HepG2 (cell line): ENCODE measurements around the gene LIPE. TPM values are rescaled to one million over a fixed set of nuclear protein-coding genes. Genes with fewer than 3 reads are reported as not detected.

Source experiments
- BRCA1 ChIP-seq: sonication (generic); formaldehyde crosslinking; IDR thresholded peaks from 2 replicates; pipeline ENCODE4 v1.4.0; 2020; ENCODE audit warnings: missing genetic modification reagents
- CEBPZ ChIP-seq: IDR thresholded peaks from 2 replicates; pipeline ENCODE4 v1.6.1; 2012; ENCODE audit warnings: low read length, improper control_type of control experiment
- FOXC1 ChIP-seq: sonication (generic); formaldehyde crosslinking; IDR thresholded peaks from 2 replicates; pipeline ENCODE4 v1.8.0; 2022; ENCODE audit warnings: mild to moderate bottlenecking, missing genetic modification reagents, borderline replicate concordance
- GATA4 ChIP-seq: sonication (generic); IDR thresholded peaks from 2 replicates; pipeline ENCODE4 v1.6.1; 2016; ENCODE audit warnings: antibody characterized with exemption, low read depth, borderline replicate concordance
- HDAC1 ChIP-seq: sonication (generic); formaldehyde crosslinking; IDR thresholded peaks from 2 replicates; pipeline ENCODE4 v1.5.1; 2020; ENCODE audit warnings: mild to moderate bottlenecking, missing genetic modification reagents
- HNF4A ChIP-seq: sonication (generic); formaldehyde crosslinking; IDR thresholded peaks from 2 replicates; pipeline ENCODE4 v1.4.0; 2020; ENCODE audit warnings: missing genetic modification reagents
- JARID2 ChIP-seq: sonication (generic); formaldehyde crosslinking; IDR thresholded peaks from 2 replicates; pipeline ENCODE4 v1.8.1; 2023; ENCODE audit warnings: missing genetic modification reagents, inconsistent platforms; ENCODE audit not compliant: insufficient replicate concordance
- MEIS1 ChIP-seq: sonication (generic); formaldehyde crosslinking; IDR thresholded peaks from 2 replicates; pipeline ENCODE4 v1.9.0; 2021; ENCODE audit warnings: mild to moderate bottlenecking, missing genetic modification reagents, moderate library complexity, borderline replicate concordance
- NCOA2 ChIP-seq: sonication (generic); formaldehyde crosslinking; IDR thresholded peaks from 2 replicates; pipeline ENCODE4 v1.8.0; 2022; ENCODE audit warnings: inconsistent platforms
- PPARG ChIP-seq: conservative IDR thresholded peaks from 2 replicates; pipeline ENCODE4 v1.6.1; 2016; ENCODE audit warnings: missing biosample characterization, missing genetic modification reagents
- SAP130 ChIP-seq: IDR thresholded peaks from 2 replicates; pipeline ENCODE4 v1.6.1; 2016; ENCODE audit warnings: low read depth
- SIX4 ChIP-seq: sonication (generic); formaldehyde crosslinking; IDR thresholded peaks from 2 replicates; pipeline ENCODE4 v1.4.0; 2020; ENCODE audit warnings: missing genetic modification reagents
- SKI ChIP-seq: fragments of 450-650 bp; IDR thresholded peaks from one replicate; pipeline ENCODE4 v1.6.1; 2018; ENCODE audit warnings: mild to moderate bottlenecking; ENCODE audit not compliant: partially characterized antibody
- SOX6 ChIP-seq, 2 experiments: fragments of 450-650 bp in 1 of 2; sonication (generic) in 1 of 2; formaldehyde crosslinking in 1 of 2; IDR thresholded peaks; 2 replicates each; pipeline versions ENCODE4 v1.4.0 to v1.6.1; 2017 to 2020; ENCODE audit warnings: antibody characterized with exemption in 1 of 2, mild to moderate bottlenecking in 1 of 2, missing genetic modification reagents in 1 of 2
- ZBTB21 ChIP-seq: sonication (generic); formaldehyde crosslinking; IDR thresholded peaks from 2 replicates; pipeline ENCODE4 v1.4.0; 2020; ENCODE audit warnings: missing genetic modification reagents
- ZNF350 ChIP-seq: sonication (generic); formaldehyde crosslinking; IDR thresholded peaks from 2 replicates; pipeline ENCODE4 v1.4.0; 2020; ENCODE audit warnings: mild to moderate bottlenecking, low read depth, missing genetic modification reagents, borderline replicate concordance
- ZNF441 ChIP-seq: sonication (generic); formaldehyde crosslinking; IDR thresholded peaks from 2 replicates; pipeline ENCODE4 v1.7.0; 2021; ENCODE audit warnings: missing genetic modification reagents, borderline replicate concordance
- ZNF619 ChIP-seq: sonication (generic); formaldehyde crosslinking; IDR thresholded peaks from 2 replicates; pipeline ENCODE4 v1.4.0; 2020; ENCODE audit warnings: mild to moderate bottlenecking, missing genetic modification reagents
- ZNF7 ChIP-seq: IDR thresholded peaks from 2 replicates; pipeline ENCODE4 v1.6.1; 2016; ENCODE audit warnings: missing biosample characterization, missing genetic modification reagents
- ZNF792 ChIP-seq: IDR thresholded peaks from 2 replicates; pipeline ENCODE4 v1.6.1; 2016
- polyA plus RNA-seq, 8 experiments: library from polyadenylated mRNA; depleted of rRNA in 3 of 8; stranded (reverse) in 7 of 8; unstranded in 1 of 8; fragments of >200 nt; fragmentation: Illumina TruSeq in 4 of 8; extraction: Trizol in 4 of 8; gene quantifications; 2 replicates each; pipeline versions ENCODE4 v1.2.1 to v1.2.3, GENCODE V29; 2011 to 2016; ENCODE audit warnings: low read depth in 4 of 8, missing spikeins in 1 of 8, mixed read lengths in 1 of 8; ENCODE audit not compliant: insufficient read depth in 1 of 8
- total RNA-seq, 5 experiments: library from RNA; depleted of rRNA; stranded (reverse); fragments of >200 nt; fragmentation: Illumina TruSeq; extraction: Trizol; gene quantifications; 2 replicates each; pipeline ENCODE4 v1.2.3, GENCODE V29; 2016; ENCODE audit warnings: low read depth in 1 of 5
- TF ChIP-seq, protein P1 (sequence below): sonication (generic); formaldehyde crosslinking; IDR thresholded peaks from 2 replicates; pipeline ENCODE4 v1.8.0; 2022; ENCODE audit warnings: mild to moderate bottlenecking, missing genetic modification reagents, moderate library complexity
- TF ChIP-seq, protein P2 (sequence below): sonication (generic); formaldehyde crosslinking; IDR thresholded peaks from 2 replicates; pipeline ENCODE4 v1.5.1; 2020; ENCODE audit warnings: missing genetic modification reagents, mild to moderate bottlenecking, borderline replicate concordance
- TF ChIP-seq, protein P3 (sequence below): sonication (generic); formaldehyde crosslinking; IDR thresholded peaks from 2 replicates; pipeline ENCODE4 v1.8.0; 2022; ENCODE audit warnings: missing genetic modification reagents, mild to moderate bottlenecking, borderline replicate concordance

LIPE gene
- total and polyA plus RNA-seq, 2 of the 13 experiments (the other 11 are each of a cell fraction or from before 2014, with no cell fraction given): not detected

GRCh38 chr19:42450314-42450934 is 23.2 kb upstream of the LIPE start (continued):
- TF ChIP-seq, protein P1, sequence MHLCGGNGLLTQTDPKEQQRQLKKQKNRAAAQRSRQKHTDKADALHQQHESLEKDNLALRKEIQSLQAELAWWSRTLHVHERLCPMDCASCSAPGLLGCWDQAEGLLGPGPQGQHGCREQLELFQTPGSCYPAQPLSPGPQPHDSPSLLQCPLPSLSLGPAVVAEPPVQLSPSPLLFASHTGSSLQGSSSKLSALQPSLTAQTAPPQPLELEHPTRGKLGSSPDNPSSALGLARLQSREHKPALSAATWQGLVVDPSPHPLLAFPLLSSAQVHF (CRISPR knock-in tag): no peak
- TF ChIP-seq ZNF441 (CRISPR knock-in tag) (peak; percentile 77), ZBTB21 (CRISPR knock-in tag) (peak; percentile 83), SIX4 (CRISPR knock-in tag) (peak; percentile 56), PPARG (CRISPR knock-in tag) (peak; percentile 97), ZNF7 (CRISPR knock-in tag) (no peak), FOXC1 (CRISPR knock-in tag) (peak; percentile 51; the same call in 1 of the 2 replicates), HDAC1 (CRISPR knock-in tag) (peak; percentile 59), BRCA1 (CRISPR knock-in tag) (no peak), GATA4 (peak; percentile 83; the same call in 1 of the 2 replicates), NCOA2 (CRISPR knock-in tag) (peak; percentile 91), MEIS1 (peak; percentile 99), JARID2 (peak; percentile 59), HNF4A (CRISPR knock-in tag) (peak; percentile 99), SKI (peak; percentile 69), SAP130 (CRISPR knock-in tag) (peak; percentile 91), ZNF619 (peak; percentile 88; the same call in 1 of the 2 replicates), SOX6 (IDR thresholded peaks at IDR 0.05) (no peak), SOX6 (CRISPR knock-in tag; IDR thresholded peaks at IDR 0.05) (peak; percentile 98), ZNF350 (CRISPR knock-in tag) (peak; percentile 64), ZNF792 (CRISPR knock-in tag) (peak; percentile 64; the same call in 1 of the 2 replicates), CEBPZ (no peak)
- TF ChIP-seq, protein P2, sequence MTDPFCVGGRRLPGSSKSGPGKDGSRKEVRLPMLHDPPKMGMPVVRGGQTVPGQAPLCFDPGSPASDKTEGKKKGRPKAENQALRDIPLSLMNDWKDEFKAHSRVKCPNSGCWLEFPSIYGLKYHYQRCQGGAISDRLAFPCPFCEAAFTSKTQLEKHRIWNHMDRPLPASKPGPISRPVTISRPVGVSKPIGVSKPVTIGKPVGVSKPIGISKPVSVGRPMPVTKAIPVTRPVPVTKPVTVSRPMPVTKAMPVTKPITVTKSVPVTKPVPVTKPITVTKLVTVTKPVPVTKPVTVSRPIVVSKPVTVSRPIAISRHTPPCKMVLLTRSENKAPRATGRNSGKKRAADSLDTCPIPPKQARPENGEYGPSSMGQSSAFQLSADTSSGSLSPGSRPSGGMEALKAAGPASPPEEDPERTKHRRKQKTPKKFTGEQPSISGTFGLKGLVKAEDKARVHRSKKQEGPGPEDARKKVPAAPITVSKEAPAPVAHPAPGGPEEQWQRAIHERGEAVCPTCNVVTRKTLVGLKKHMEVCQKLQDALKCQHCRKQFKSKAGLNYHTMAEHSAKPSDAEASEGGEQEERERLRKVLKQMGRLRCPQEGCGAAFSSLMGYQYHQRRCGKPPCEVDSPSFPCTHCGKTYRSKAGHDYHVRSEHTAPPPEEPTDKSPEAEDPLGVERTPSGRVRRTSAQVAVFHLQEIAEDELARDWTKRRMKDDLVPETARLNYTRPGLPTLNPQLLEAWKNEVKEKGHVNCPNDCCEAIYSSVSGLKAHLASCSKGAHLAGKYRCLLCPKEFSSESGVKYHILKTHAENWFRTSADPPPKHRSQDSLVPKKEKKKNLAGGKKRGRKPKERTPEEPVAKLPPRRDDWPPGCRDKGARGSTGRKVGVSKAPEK (CRISPR knock-in tag): peak; percentile 84; the same call in 1 of the 2 replicates
- TF ChIP-seq, protein P3, sequence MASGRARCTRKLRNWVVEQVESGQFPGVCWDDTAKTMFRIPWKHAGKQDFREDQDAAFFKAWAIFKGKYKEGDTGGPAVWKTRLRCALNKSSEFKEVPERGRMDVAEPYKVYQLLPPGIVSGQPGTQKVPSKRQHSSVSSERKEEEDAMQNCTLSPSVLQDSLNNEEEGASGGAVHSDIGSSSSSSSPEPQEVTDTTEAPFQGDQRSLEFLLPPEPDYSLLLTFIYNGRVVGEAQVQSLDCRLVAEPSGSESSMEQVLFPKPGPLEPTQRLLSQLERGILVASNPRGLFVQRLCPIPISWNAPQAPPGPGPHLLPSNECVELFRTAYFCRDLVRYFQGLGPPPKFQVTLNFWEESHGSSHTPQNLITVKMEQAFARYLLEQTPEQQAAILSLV (CRISPR knock-in tag): no peak
